SKM-1 treated with dmso at 0.1 percent for 144 hours (cell line): ENCODE results near the gene DISP3.

ENCODE experiments used
- DNase-seq: peaks from one replicate; lab custom pipeline; 2025; ENCODE audit not compliant: unreplicated experiment; lab: John Stamatoyannopoulos, UW

The DISP3 gene

GRCh38 chr1:11540773-11541160, 61.8 kb downstream of the DISP3 start:
- no peak for DNase-seq

- no peak for DNase-seq
These were observed 62.3 kb downstream of the DISP3 start for GRCh38 chr1:11541236-11541635.

- no peak for DNase-seq
These were observed 63.0 kb downstream of the DISP3 start for GRCh38 chr1:11541956-11542355.

DNA sequence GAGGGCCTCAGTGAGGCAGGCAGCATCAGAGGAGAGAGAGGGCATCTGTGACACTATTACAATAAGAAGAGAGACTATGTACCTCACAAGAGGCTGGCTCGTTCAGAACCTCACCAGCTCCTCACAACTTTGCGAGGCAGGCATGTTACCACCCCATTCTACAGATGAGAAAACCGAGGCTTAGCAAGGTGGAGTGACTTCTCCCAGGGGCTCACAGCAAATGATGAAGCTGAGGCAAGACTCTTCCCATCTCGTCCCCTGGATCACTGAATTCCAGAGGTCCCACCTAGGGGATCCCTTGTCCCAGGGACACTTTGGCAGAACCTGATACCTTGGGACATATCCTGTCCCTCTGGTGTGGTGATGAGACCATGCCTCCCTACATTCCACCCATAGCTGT, 64.4 kb downstream of the DISP3 start:
- no peak for DNase-seq

DNA sequence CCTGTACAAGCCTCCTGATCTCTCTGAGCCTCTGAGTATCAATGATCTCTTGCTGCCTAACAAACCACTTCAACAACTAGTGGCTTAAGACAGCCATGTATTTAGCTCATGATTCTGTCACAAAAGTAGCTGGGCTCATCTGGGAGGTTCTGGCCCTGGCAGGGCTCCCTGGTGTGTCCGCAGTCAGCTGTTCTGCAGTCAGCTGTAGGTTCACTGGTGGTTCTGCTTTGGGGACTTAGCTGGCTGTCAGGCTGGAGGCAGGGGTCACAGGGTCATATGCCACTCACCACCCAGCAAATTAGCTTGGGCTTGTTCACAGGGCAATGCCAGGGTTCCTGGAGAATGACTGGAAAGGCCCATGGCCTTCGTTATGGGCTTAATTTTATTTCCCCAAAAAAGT, 64.8 kb downstream of the DISP3 start:
- DNase-seq = no peak

DNA sequence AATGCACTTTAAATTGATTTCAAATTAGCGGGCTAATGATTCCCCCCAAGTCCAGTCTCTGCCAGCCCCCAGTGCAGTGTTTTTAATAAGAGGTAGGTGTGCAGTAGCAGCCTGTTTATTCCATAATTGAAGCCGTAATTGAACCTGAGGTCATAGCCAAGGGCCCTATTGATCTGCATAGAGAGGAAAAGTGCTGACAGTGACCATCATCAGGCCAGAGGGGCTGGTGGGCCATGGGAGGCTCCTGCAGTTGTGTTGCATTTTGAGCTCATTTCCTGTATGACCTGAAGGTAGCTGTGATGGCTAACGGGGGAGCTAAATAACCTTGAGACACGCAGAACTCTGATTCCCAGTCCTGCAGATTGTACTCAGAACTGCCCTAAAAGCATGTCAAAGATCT, 67.5 kb downstream of the DISP3 start:
- no peak for DNase-seq

- no peak for DNase-seq
These were observed 71.8 kb downstream of the DISP3 start for GRCh38 chr1:11550664-11551283.

GRCh38 chr1:11558276-11558675, 79.3 kb downstream of the DISP3 start:
- DNase-seq = no peak

DNA sequence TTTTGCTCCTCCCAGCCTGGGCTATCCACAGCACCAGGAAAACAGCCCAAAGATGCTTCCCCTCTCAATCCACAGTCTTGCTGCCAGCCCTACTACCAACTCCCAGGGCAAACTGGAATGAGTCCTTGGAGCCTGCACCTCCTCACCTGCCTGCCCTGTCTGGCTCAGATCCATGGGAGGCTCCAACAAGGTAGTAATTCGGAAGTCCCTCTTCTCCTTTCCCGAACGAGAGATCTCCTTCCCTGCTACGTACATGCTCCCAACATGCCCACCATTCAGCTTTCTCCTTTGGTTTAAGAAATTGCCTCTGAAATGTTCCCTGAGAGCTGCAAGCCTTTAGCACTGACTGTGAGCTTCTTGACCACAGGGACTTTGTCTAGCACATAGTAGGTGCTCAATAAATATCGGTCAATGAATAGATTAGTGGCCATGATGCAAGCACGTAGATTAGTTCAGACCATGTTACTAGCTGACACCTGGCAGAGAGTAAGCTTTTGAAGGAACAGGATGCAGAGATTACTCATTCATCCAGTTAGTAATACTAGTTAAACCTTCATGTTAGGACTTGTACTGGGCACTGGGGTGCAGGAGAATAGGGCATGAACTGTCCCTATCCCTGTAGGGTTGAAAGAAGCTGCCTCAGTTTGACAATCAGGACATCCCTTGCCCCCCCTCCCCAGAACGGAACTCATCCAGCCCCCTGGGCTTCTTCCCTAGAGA, 80.1 kb downstream of the DISP3 start:
- peak; percentile 5 for DNase-seq

- DNase-seq = no peak
These were observed 80.6 kb downstream of the DISP3 start for GRCh38 chr1:11559591-11559970.

DNA sequence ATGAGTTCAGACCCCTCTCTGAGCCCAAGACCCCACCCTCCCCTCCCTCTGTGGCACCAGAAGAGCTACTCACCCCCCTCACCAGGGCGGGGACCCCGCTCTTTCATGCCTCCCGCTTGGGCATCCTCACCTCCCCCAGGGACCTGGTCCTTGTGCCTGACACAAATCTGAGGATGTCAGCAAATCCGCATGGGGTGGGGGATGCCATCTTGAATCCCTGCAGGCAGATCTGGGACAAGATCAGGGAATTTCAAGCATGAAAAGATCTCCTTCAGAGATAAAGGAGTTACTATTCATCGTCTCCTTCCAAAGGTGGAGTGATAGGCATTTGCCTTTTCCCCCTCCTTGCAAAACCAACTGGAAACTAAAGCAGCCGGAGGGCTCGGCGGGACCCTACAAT, 81.1 kb downstream of the DISP3 start:
- DNase-seq = no peak

DNA sequence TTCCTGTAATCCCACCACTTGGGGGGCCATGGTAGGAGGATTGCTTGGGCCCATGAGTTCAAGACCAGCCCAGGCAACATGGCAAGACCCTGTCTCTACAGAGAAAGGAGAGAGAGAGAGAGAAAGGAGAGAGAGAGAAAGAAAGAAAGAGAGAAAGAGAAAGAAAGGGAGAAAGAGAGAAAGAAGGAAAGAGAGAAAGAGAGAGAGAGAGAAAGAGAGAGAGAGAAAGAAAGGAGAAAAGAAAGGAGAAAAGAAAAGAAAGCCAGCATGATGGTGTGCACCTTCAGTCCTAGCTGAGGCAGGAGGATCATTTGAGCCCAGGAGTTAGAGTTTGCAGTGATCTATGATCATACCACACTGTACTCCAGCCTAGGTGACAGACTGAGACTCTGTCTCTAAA, 82.8 kb downstream of the DISP3 start:
- DNase-seq = no peak

DNA sequence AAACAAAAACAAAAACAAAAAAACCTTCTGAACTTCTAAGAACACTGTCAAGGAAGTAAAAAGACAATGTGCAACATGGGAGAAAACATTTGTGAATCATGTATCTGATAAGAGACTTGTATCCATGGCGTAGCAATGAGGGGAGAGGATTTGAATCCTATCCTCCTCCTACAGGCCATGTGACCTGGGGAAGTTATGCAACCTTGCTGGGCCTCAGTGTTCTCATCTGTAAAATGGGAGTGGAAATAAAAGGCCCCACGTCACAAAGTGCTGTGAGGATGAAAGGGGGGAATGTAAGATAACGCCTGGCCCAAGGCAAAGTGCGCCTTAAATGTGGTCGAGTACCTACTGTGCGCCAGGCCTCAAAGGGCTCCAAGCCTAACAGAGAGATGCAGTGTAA, 83.7 kb downstream of the DISP3 start:
- no peak for DNase-seq

DNA sequence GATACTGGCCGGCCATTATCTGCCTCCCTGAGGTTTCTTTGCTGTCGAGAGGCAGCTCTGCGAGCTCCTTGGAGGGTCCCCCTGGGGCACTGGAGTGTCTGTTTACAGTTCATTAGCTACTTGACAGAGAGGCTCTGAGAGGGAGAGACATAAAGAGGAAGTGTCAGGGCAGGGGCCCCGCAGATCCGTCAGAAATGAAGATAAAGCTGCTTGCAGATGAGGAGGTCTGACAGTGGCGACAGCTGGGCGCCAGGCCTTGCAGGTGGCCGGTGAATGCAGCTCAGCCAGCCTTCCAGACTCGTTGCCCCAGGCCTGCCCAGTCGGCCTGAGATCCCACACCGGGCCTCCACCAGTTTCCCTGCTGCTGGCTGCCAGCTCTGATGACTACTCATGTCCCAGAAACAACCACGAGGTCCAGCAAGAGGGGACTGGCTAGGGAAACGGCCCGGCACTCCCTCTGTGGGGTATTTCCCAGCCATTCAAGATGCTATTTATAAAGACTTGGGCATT, 84.7 kb downstream of the DISP3 start:
- peak; percentile 19 for DNase-seq

DNA sequence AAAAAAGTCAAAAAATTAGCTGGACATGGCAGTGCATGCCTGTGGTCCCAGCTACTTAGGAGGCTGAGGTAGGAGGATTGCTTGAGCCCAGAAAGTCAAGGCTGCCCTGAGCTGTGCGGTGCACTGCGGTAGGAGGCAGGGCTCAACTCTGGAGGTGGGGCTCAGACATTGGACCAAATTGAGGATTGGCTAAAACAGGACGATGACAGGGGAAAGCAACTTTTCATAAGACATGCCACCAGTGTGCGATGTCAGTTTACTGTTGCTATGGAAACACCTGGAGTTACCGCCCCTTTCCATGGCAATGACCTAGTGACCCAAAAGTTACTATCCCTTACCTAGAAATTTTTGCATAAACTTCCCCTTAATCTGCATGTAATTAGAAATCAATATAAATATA, 85.3 kb downstream of the DISP3 start:
- no peak for DNase-seq

GRCh38 chr1:11566042-11566850, 87.3 kb downstream of the DISP3 start:
- DNase-seq = no peak

GRCh38 chr1:11567244-11568065, 88.5 kb downstream of the DISP3 start:
- no peak for DNase-seq

DNA sequence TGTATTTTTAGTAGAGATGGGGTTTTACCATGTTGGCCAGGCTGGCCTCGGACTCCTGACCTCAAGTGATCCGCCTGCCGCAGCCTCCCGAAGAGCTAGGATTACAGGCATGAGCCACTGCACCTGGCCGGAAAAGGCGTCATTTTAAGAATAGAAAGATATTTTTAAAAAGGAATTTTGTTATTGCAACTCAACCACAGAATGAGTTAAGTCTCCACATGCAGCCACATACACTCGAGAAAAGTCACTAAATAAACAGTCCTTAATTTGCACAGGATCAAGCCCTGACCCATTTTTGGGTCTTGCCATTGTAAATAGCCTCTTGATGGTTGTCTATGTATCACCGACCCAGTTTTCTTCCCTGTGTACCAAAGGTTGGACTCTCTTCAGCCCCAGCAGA, 89.7 kb downstream of the DISP3 start:
- no peak for DNase-seq

- DNase-seq = no peak
These were observed 90.6 kb downstream of the DISP3 start for GRCh38 chr1:11569551-11569950.

DNA sequence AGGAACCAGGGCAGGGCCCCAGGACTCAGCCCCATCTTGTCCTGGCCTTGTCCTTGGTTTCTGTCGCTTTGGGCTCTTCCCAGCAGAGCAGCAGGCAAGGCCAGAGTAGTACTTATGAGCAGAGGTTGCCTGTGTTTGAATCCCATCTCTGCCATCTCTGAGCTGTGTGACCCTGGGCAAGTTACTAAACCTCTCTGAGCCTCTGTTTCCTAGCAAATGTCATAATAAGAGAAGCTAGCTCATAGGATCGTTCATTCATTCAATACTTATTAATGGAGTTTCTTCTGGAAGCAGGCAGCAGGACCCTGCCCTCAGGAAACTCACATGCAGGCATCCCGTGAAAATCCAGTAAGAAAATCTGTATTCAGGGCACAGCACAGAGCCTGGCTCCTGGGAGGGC, 91.0 kb downstream of the DISP3 start:
- DNase-seq = no peak

- DNase-seq = no peak
These were observed 91.9 kb downstream of the DISP3 start for GRCh38 chr1:11570821-11571380.
